AG09319 (cell line): ENCODE results near the gene DNAJB11.
A peak's percentile ranks its signal among the peaks of the same experiment; 100 is the strongest.

Experiments
- DNase-seq: peaks from one replicate; pipeline ENCODE4 v3.0.0-alpha.2; 2010; ENCODE audit warnings: low read depth; ENCODE audit errors: extremely low read depth
- CTCF ChIP-seq: IDR thresholded peaks from 2 replicates; pipeline ENCODE4 v1.5.1; 2011; ENCODE audit warnings: low read depth, mild to moderate bottlenecking, inconsistent platforms, low read length, moderate library complexity

The DNAJB11 gene

DNA sequence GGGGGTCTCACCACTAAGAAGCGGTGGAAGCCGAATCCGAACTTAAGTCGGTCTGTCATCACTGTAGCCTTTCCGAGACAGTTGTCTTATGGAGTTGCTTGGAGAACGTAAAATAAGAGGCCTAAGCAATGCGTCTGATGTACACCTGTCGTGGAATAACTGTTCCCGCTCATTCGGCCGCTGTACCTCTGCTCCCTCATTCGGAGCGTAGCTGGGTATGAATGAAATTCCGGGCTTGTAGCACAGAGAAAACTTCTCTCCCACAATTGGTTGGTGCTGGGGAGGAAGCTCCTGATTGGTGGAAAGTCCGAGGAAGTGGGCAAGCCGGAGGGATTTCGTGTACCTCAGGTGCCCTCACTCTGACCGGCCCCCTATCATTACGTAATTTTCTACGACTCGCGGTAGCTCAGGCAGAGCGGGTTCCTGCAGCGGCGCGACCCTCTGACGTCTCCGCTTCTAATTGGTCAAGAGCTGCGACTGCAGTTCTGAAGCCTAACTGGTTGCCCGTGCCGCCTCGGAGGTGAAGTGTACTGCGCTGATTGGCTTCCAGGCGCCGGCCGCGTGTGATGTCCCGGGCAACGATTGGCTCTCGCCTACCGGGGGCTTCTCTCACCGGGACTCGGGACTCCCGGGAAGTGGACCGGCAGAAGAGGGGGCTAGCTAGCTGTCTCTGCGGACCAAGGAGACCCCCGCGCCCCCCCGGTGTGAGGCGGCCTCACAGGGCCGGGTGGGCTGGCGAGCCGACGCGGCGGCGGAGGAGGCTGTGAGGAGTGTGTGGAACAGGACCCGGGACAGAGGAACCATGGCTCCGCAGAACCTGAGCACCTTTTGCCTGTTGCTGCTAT lies at the start of gene DNAJB11:
Gene DNAJB11, plus strand, starts transcription at position 625 of the 845 bp plus-strand sequence. Its CDS starts 178 bp downstream, at position 803.
- peak; percentile 99 for DNase-seq
- no peak for TF ChIP-seq CTCF

DNA sequence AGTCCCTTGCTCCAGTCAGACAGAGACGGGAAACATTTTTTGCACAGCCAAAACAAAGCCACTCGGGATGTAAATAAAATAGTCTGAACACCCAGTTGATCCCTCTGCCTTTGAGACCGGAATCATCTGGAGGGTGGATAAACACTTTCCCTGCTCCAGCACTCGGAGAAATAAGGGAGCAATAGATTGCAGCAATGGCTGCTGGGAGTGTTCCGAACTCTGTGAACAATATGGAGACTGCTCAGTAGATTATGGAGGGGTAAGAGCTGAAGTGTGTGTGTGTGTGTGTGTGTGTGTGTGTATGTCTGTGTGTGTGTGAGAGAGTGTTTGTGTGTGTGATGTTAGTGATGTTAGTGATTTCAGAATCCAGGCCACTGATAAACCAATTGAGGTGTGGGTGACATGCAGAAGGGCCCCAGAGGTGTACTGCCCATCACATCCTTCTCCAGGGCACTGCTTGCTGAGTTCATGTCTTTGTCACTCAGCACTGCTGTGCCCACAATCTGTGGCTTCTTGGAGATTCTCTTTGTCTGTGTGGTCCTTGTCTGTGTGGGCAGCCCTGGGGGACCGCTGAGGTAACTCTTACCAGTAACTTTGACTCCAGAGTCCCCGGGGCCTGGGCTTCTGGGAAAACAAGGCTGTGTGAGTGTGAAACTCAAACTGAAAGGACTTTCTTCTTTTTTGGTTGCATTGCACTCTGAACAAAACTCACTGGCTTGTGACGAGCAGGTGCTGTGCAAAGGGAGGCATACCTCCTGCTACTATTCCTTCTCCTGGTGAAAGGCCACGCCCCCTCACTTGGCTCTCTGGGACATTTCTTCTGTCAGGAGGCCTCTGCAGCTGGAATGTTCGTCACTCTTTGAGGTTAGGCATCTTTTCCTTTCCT lies 49.3 kb upstream of the DNAJB11 start:
- DNase-seq: no peak
- TF ChIP-seq CTCF: no peak

GRCh38 chr3:186523022-186523421 lies 47.5 kb upstream of the DNAJB11 start:
- no peak for DNase-seq
- no peak for TF ChIP-seq CTCF

DNA sequence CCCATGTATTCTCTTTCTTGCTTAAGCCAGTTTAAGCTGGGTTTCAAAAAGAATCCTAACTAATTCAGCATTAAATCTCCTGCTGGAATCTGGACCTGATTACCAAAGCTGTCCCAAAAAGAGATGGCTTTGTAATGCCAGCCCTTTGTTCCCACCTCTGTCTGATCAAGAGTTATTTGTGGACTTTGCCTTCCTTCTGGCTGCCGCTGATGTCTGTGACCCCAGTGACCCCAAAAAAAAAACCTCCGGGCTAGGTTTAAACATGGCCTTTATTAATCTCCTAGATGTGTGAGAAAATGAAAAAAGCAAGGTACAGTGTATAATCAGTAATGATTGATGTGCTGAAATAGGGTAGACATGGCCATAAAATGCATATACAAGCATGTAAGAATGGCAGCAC lies 47.1 kb upstream of the DNAJB11 start:
- no peak for DNase-seq

GRCh38 chr3:186524616-186525015 lies 45.9 kb upstream of the DNAJB11 start:
- no peak for TF ChIP-seq CTCF

More for the DNA sequence above, 47.1 kb upstream of the DNAJB11 start:
- no peak for TF ChIP-seq CTCF

GRCh38 chr3:186525369-186526255 lies 44.9 kb upstream of the DNAJB11 start:
- TF ChIP-seq CTCF: no peak
- no peak for DNase-seq

More at GRCh38 chr3:186524616-186525015, 45.9 kb upstream of the DNAJB11 start:
- DNase-seq: no peak
